ENCODE results near the gene NIPSNAP2. TPM values are rescaled to one million over a fixed set of nuclear protein-coding genes. Genes with fewer than 3 reads are reported as not detected.

The NIPSNAP2 gene
- total and polyA plus RNA-seq, 2 of the 13 experiments (the other 11 are each of a cell fraction or from before 2014, with no cell fraction given) = 40.3 to 61.5 TPM

DNA sequence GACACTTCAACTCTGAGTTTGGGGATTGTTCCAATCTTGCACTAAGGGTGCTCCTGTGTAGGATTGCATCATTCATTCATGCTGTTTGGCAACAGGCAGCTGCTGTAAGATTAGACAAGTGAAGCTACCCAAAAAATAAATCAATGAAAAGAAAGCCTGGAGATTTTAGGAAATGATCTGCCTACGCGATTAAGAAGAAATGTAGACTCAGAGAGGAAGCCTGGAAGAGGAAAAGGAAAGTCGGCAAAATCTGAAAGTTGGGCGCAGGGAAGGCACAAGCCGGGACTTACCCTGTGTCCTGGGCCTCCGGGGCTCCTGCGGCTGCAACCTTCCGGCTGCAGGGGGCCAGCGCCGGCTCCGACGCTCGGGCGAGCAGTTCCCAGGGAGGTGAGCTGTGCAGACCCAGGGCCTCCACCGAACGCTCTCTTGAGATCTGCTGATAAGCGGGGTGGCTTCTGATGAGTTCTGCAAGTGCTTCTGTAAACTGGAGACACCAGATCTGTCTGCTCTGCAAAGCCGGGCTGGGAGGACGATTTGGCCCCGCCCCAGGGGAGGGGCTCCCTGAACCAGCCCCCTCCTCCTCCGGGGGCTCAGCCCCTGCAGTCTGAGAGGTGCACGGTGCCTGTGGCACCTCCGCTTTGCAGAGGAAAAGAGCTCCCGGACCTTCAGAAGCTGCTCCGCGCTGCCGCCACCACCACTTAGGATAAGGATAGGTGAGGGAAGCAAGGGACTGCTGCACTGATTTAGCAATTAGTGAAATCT, 69.5 kb downstream of the NIPSNAP2 start (continued):
- 0 out of 2 replicates have a peak, but pooled peaks have one; percentile 16 for TF ChIP-seq BORCS8-MEF2B (CRISPR knock-in tag; IDR thresholded peaks at IDR 0.05)
- TF ChIP-seq KLF16 (CRISPR knock-in tag; IDR thresholded peaks at IDR 0.05) = peak in 1 of 2 experiments; percentile 80; a peak in 2 of 4 replicates
- TF ChIP-seq, protein P1, sequence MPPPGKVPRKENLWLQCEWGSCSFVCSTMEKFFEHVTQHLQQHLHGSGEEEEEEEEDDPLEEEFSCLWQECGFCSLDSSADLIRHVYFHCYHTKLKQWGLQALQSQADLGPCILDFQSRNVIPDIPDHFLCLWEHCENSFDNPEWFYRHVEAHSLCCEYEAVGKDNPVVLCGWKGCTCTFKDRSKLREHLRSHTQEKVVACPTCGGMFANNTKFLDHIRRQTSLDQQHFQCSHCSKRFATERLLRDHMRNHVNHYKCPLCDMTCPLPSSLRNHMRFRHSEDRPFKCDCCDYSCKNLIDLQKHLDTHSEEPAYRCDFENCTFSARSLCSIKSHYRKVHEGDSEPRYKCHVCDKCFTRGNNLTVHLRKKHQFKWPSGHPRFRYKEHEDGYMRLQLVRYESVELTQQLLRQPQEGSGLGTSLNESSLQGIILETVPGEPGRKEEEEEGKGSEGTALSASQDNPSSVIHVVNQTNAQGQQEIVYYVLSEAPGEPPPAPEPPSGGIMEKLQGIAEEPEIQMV (CRISPR knock-in tag; IDR thresholded peaks at IDR 0.05; ENCODE audit: low read depth) = no peak; the same call in 1 of the 2 replicates
- peak; percentile 38; the same call in 1 of the 2 replicates for TF ChIP-seq NR2C2 (CRISPR knock-in tag; IDR thresholded peaks at IDR 0.05; ENCODE audit: borderline replicate concordance)
- TF ChIP-seq PHF5A (CRISPR knock-in tag; IDR thresholded peaks at IDR 0.05; ENCODE audit: low read depth, unreplicated experiment) = peak; percentile 62
- TF ChIP-seq, protein P2, sequence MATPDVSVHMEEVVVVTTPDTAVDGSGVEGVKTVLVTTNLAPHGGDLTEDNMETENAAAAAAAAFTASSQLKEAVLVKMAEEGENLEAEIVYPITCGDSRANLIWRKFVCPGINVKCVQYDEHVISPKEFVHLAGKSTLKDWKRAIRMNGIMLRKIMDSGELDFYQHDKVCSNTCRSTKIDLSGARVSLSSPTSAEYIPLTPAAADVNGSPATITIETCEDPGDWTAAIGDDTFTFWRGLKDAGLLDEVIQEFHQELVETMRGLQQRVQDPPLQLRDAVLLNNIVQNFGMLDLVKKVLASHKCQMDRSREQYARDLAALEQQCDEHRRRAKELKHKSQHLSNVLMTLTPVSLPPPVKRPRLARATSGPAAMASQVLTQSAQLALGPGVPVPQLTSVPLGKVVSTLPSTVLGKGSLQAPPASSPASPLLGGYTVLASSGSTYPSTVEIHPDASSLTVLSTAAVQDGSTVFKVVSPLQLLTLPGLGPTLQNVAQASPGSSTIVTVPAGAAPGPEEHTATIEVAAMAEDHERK (CRISPR knock-in tag; IDR thresholded peaks at IDR 0.05; ENCODE audit: low read depth) = no peak
- TF ChIP-seq, protein P3, sequence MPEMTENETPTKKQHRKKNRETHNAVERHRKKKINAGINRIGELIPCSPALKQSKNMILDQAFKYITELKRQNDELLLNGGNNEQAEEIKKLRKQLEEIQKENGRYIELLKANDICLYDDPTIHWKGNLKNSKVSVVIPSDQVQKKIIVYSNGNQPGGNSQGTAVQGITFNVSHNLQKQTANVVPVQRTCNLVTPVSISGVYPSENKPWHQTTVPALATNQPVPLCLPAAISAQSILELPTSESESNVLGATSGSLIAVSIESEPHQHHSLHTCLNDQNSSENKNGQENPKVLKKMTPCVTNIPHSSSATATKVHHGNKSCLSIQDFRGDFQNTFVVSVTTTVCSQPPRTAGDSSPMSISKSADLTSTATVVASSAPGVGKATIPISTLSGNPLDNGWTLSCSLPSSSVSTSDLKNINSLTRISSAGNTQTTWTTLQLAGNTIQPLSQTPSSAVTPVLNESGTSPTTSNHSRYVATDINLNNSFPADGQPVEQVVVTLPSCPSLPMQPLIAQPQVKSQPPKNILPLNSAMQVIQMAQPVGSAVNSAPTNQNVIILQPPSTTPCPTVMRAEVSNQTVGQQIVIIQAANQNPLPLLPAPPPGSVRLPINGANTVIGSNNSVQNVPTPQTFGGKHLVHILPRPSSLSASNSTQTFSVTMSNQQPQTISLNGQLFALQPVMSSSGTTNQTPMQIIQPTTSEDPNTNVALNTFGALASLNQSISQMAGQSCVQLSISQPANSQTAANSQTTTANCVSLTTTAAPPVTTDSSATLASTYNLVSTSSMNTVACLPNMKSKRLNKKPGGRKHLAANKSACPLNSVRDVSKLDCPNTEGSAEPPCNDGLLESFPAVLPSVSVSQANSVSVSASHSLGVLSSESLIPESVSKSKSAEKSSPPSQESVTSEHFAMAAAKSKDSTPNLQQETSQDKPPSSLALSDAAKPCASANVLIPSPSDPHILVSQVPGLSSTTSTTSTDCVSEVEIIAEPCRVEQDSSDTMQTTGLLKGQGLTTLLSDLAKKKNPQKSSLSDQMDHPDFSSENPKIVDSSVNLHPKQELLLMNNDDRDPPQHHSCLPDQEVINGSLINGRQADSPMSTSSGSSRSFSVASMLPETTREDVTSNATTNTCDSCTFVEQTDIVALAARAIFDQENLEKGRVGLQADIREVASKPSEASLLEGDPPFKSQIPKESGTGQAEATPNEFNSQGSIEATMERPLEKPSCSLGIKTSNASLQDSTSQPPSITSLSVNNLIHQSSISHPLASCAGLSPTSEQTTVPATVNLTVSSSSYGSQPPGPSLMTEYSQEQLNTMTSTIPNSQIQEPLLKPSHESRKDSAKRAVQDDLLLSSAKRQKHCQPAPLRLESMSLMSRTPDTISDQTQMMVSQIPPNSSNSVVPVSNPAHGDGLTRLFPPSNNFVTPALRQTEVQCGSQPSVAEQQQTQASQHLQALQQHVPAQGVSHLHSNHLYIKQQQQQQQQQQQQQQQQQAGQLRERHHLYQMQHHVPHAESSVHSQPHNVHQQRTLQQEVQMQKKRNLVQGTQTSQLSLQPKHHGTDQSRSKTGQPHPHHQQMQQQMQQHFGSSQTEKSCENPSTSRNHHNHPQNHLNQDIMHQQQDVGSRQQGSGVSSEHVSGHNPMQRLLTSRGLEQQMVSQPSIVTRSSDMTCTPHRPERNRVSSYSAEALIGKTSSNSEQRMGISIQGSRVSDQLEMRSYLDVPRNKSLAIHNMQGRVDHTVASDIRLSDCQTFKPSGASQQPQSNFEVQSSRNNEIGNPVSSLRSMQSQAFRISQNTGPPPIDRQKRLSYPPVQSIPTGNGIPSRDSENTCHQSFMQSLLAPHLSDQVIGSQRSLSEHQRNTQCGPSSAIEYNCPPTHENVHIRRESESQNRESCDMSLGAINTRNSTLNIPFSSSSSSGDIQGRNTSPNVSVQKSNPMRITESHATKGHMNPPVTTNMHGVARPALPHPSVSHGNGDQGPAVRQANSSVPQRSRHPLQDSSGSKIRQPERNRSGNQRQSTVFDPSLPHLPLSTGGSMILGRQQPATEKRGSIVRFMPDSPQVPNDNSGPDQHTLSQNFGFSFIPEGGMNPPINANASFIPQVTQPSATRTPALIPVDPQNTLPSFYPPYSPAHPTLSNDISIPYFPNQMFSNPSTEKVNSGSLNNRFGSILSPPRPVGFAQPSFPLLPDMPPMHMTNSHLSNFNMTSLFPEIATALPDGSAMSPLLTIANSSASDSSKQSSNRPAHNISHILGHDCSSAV (CRISPR knock-in tag; IDR thresholded peaks at IDR 0.05; ENCODE audit: borderline replicate concordance) = no peak
- TF ChIP-seq, protein P4, sequence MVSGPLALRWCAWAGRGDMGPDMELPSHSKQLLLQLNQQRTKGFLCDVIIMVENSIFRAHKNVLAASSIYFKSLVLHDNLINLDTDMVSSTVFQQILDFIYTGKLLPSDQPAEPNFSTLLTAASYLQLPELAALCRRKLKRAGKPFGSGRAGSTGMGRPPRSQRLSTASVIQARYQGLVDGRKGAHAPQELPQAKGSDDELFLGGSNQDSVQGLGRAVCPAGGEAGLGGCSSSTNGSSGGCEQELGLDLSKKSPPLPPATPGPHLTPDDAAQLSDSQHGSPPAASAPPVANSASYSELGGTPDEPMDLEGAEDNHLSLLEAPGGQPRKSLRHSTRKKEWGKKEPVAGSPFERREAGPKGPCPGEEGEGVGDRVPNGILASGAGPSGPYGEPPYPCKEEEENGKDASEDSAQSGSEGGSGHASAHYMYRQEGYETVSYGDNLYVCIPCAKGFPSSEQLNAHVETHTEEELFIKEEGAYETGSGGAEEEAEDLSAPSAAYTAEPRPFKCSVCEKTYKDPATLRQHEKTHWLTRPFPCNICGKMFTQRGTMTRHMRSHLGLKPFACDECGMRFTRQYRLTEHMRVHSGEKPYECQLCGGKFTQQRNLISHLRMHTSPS (CRISPR knock-in tag; IDR thresholded peaks at IDR 0.05; ENCODE audit: low read depth) = no peak
- no peak; the same call in 1 of the 2 replicates for TF ChIP-seq MEF2D (CRISPR knock-in tag; IDR thresholded peaks at IDR 0.05)
- TF ChIP-seq, protein P5, sequence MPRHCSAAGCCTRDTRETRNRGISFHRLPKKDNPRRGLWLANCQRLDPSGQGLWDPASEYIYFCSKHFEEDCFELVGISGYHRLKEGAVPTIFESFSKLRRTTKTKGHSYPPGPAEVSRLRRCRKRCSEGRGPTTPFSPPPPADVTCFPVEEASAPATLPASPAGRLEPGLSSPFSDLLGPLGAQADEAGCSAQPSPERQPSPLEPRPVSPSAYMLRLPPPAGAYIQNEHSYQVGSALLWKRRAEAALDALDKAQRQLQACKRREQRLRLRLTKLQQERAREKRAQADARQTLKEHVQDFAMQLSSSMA (CRISPR knock-in tag; IDR thresholded peaks at IDR 0.05) = peak; percentile 86
- TF ChIP-seq ZFP36L1 (CRISPR knock-in tag; IDR thresholded peaks at IDR 0.05) = no peak
- TF ChIP-seq ARNT2 (CRISPR knock-in tag; IDR thresholded peaks at IDR 0.05; ENCODE audit: low read depth) = peak; percentile 74; the same call in 1 of the 2 replicates
